Sigmoid colon (tissue), 7 donors: ENCODE measurements around the gene SCART1. TPM values are rescaled to one million over a fixed set of nuclear protein-coding genes. Genes with fewer than 3 reads are reported as not detected.
"Not testable (repeated sequence)": the region's sequence is repeated elsewhere in the genome, so short reads cannot be mapped to it uniquely, and the experiment has no call there.

ENCODE experiments used
- DNase-seq: peaks from one replicate; pipeline ENCODE4 v3.0.0-alpha.2; 2019
- H3K27ac ChIP-seq, 4 donors: fragments of 200-600 bp; sonication (generic); one replicate each; pipeline ENCODE4 v1.5.1; 2016 to 2019; ENCODE audit warnings: mild to moderate bottlenecking in 1 of 4
- H3K27me3 ChIP-seq, 3 donors: fragments of 200-600 bp; sonication (generic); one replicate each; pipeline ENCODE4 v1.5.1; 2019; ENCODE audit warnings: mild to moderate bottlenecking in 1 of 3
- H3K36me3 ChIP-seq, 4 donors: fragments of 200-600 bp; sonication (generic); one replicate each; pipeline ENCODE4 v1.5.1; 2016 to 2019
- H3K4me1 ChIP-seq, 4 donors: fragments of 200-600 bp; sonication (generic); one replicate each; pipeline ENCODE4 v1.5.1; 2017 to 2019
- H3K4me3 ChIP-seq, 4 donors: fragments of 200-600 bp; sonication (generic); one replicate each; pipeline ENCODE4 v1.5.1; 2017 to 2019; ENCODE audit warnings: mild to moderate bottlenecking in 2 of 4, moderate library complexity in 1 of 4
- H3K9me3 ChIP-seq, 4 donors: fragments of 200-600 bp in 3 of 4; sonication (generic) in 3 of 4; one replicate each; pipeline versions ENCODE4 v1.5.1 to v1.6.1; 2013 to 2019
- CTCF ChIP-seq, 4 experiments: fragments of 450-650 bp in 3 of 4; fragments of 200-600 bp in 1 of 4; IDR thresholded peaks; one replicate each; pipeline ENCODE4 v1.5.1; 2016 to 2019; ENCODE audit warnings: antibody characterized with exemption in 4 of 4, mild to moderate bottlenecking in 3 of 4, moderate library complexity in 2 of 4
- EP300 ChIP-seq, 4 donors: sonication (generic); formaldehyde crosslinking; IDR thresholded peaks; one replicate each; pipeline ENCODE4 v1.6.1; 2017; ENCODE audit warnings: antibody characterized with exemption in 4 of 4
- POLR2A ChIP-seq, 2 donors: fragments of 450-650 bp; IDR thresholded peaks; one replicate each; pipeline ENCODE4 v1.6.1; 2016; ENCODE audit warnings: antibody characterized with exemption in 2 of 2, mild to moderate bottlenecking in 2 of 2, moderate library complexity in 2 of 2
- POLR2AphosphoS5 ChIP-seq, 4 donors: sonication (generic); formaldehyde crosslinking; IDR thresholded peaks; one replicate each; pipeline ENCODE4 v1.6.1; 2017; ENCODE audit warnings: antibody characterized with exemption in 4 of 4
- WGBS, 2 donors: extraction: QIAGEN DNeasy Blood & Tissue Kit; methylation state at CpG; one replicate each; pipeline ENCODE4 v1.1.7; 2013; 5-methylcytosine and 5-hydroxymethylcytosine counted together
- intact Hi-C: fragments of 100-400 bp; cut with DNase I; formaldehyde crosslinking; loops from one replicate; pipeline ENCODE4 v1.15.1; 2023
- polyA plus RNA-seq, 3 donors: library from polyadenylated mRNA; stranded (reverse); fragments of 200-250 nt; gene quantifications; one replicate each; pipeline ENCODE4 v1.2.3, GENCODE V29; 2013
- total RNA-seq, 4 donors: library from RNA; depleted of rRNA; stranded (reverse); fragments of >200 nt; gene quantifications; one replicate each; pipeline ENCODE4 v1.1.0, GENCODE V29; 2016
- donor health status: healthy with polysubstance abuse.
- donor health status: Bipolar disorder and iron deficiency.
- donor health status: healthy.

SCART1 gene
- total and polyA plus RNA-seq, 7 donors, result 0.99 to 4.7 (median 2.9) TPM; not detected in 2

GRCh38 chr10:133497363-133497762, 43.6 kb downstream of the SCART1 start:
- intact Hi-C loops, result not testable (repeated sequence)
- 56 to 67% methylated on average over 6 of the region's 6 CpGs for WGBS, 2 donors

GRCh38 chr10:133499176-133499575, 45.4 kb downstream of the SCART1 start:
- H3K27ac ChIP-seq, H3K27me3 ChIP-seq, H3K4me1 ChIP-seq, H3K4me3 ChIP-seq, H3K9me3 ChIP-seq, DNase-seq, intact Hi-C loops: not testable (repeated sequence)
- H3K36me3 ChIP-seq, result peaks cover 0 to 39% (median 3%) of the 10 kb centered on the region in 4 donors
- 55 to 64% methylated on average over 1 of the region's 1 CpG for WGBS, 2 donors

More at GRCh38 chr10:133497363-133497762, 43.6 kb downstream of the SCART1 start:
- not testable (repeated sequence) for H3K27me3 ChIP-seq, H3K27ac ChIP-seq, H3K4me1 ChIP-seq, DNase-seq, H3K4me3 ChIP-seq, H3K9me3 ChIP-seq
- H3K36me3 ChIP-seq, result peaks cover 0 to 42% (median 3%) of the 10 kb centered on the region in 4 donors
- TF ChIP-seq CTCF (IDR thresholded peaks at IDR 0.05), result peak in 1 of 4 experiments; percentile 26

GRCh38 chr10:133500897-133501296, 47.2 kb downstream of the SCART1 start:
- H3K4me3 ChIP-seq, DNase-seq, intact Hi-C loops, H3K9me3 ChIP-seq, H3K27ac ChIP-seq, H3K27me3 ChIP-seq, H3K4me1 ChIP-seq: not testable (repeated sequence)
- WGBS, 2 donors, result 66 to 72% methylated on average over 4 of the region's 4 CpGs
- H3K36me3 ChIP-seq, result peaks cover 0 to 39% (median 3%) of the 10 kb centered on the region in 4 donors

GRCh38 chr10:133509700-133510099, 56.0 kb downstream of the SCART1 start:
- TF ChIP-seq POLR2A (IDR thresholded peaks at IDR 0.05), result no peak
- no peak for TF ChIP-seq POLR2AphosphoS5 (IDR thresholded peaks at IDR 0.05)
- no peak for TF ChIP-seq EP300 (IDR thresholded peaks at IDR 0.05)
- TF ChIP-seq CTCF (IDR thresholded peaks at IDR 0.05), result no peak
- WGBS, 2 donors, result 68 to 76% methylated on average over 4 of the region's 4 CpGs
- DNase-seq, result no peak

GRCh38 chr10:133511408-133511807, 57.7 kb downstream of the SCART1 start:
- Histone ChIP-seq H3K4me1 (no peaks in the 10 kb centered on the region), H3K9me3 (peaks cover 0 to 6% (median 1%) of the 10 kb centered on the region in 4 donors), H3K36me3 (no peaks in the 10 kb centered on the region), H3K27me3 (no peaks in the 10 kb centered on the region), H3K4me3 (no peak overlapping the region), H3K27ac (no peak overlapping the region)
- intact Hi-C loops, result no loop called here
- TF ChIP-seq POLR2AphosphoS5 (IDR thresholded peaks at IDR 0.05) (no peak), EP300 (IDR thresholded peaks at IDR 0.05) (no peak), CTCF (IDR thresholded peaks at IDR 0.05) (no peak), POLR2A (IDR thresholded peaks at IDR 0.05) (no peak)
- WGBS, 2 donors, result 76 to 79% methylated on average over 4 of the region's 4 CpGs
- DNase-seq, result no peak

More at GRCh38 chr10:133509700-133510099, 56.0 kb downstream of the SCART1 start:
- Histone ChIP-seq H3K27me3 (no peaks in the 10 kb centered on the region), H3K27ac (no peak overlapping the region), H3K4me1 (no peaks in the 10 kb centered on the region), H3K9me3 (peaks cover 0 to 6% (median 1%) of the 10 kb centered on the region in 4 donors), H3K36me3 (no peaks in the 10 kb centered on the region), H3K4me3 (no peak overlapping the region)
- intact Hi-C loops, result no loop called here

GRCh38 chr10:133511907-133512528, 58.3 kb downstream of the SCART1 start:
- H3K27me3 ChIP-seq, result no peaks in the 10 kb centered on the region
- intact Hi-C loops, result no loop called here
- no peaks in the 10 kb centered on the region for H3K36me3 ChIP-seq
- peaks cover 0 to 6% (median 1%) of the 10 kb centered on the region in 4 donors for H3K9me3 ChIP-seq
- no peak overlapping the region for H3K4me3 ChIP-seq
- H3K4me1 ChIP-seq, result no peaks in the 10 kb centered on the region
- no peak for DNase-seq
- 39 to 52% methylated on average over 4 of the region's 4 CpGs for WGBS, 2 donors
- TF ChIP-seq CTCF (IDR thresholded peaks at IDR 0.05) (no peak), POLR2A (IDR thresholded peaks at IDR 0.05) (no peak)
- H3K27ac ChIP-seq, result no peak overlapping the region
